Esophagus muscularis mucosa (tissue), 4 donors: ENCODE measurements around the gene L3MBTL2.

Source experiments
- CTCF ChIP-seq, 3 experiments: fragments of 200-600 bp in 2 of 3; fragments of 450-650 bp in 1 of 3; sonication (generic) in 2 of 3; IDR thresholded peaks; one replicate each; pipeline ENCODE4 v1.5.1; 2017 to 2019; ENCODE audit warnings: antibody characterized with exemption in 3 of 3, mild to moderate bottlenecking in 2 of 3, moderate library complexity in 1 of 3
- EP300 ChIP-seq: sonication (generic); formaldehyde crosslinking; IDR thresholded peaks from one replicate; pipeline ENCODE4 v1.6.1; 2017; ENCODE audit warnings: antibody characterized with exemption
- POLR2A ChIP-seq: fragments of 450-650 bp; IDR thresholded peaks from one replicate; pipeline ENCODE4 v1.6.1; 2017; ENCODE audit warnings: antibody characterized with exemption, moderate library complexity, mild to moderate bottlenecking, low read depth
- POLR2AphosphoS5 ChIP-seq, 2 donors: sonication (generic); formaldehyde crosslinking; IDR thresholded peaks; one replicate each; pipeline ENCODE4 v1.6.1; 2017; ENCODE audit warnings: antibody characterized with exemption in 2 of 2

GRCh38 chr22:41273128-41273527 lies 68.0 kb downstream of the L3MBTL2 start:
- TF ChIP-seq POLR2AphosphoS5 (IDR thresholded peaks at IDR 0.05) (no peak), CTCF (IDR thresholded peaks at IDR 0.05) (no peak), EP300 (no peak), POLR2A (no peak)
